Osteoblast (primary cell): ENCODE data around the gene TMCO6. TPM values are rescaled to one million over a fixed set of nuclear protein-coding genes. Genes with fewer than 3 reads are reported as not detected.
A peak's percentile ranks its signal among the peaks of the same experiment; 100 is the strongest.
"Not testable (repeated sequence)": the region's sequence is repeated elsewhere in the genome, so short reads cannot be mapped to it uniquely, and the experiment has no call there.

Experiments used
- DNase-seq: peaks from one replicate; pipeline ENCODE4 v3.0.0; 2011; ENCODE audit warnings: low spot score, mixed read lengths; ENCODE audit not compliant: insufficient read length; ENCODE audit errors: missing footprints
- H2AFZ ChIP-seq: 2 replicates; pipeline ENCODE4 v1.6.0; 2011; ENCODE audit warnings: mild to moderate bottlenecking, low read length
- H3K27ac ChIP-seq: 2 replicates; pipeline ENCODE4 v1.5.1; 2011; ENCODE audit warnings: mild to moderate bottlenecking, low read depth, low read length, moderate library complexity
- H3K27me3 ChIP-seq: 2 replicates; pipeline ENCODE4 v1.6.0; 2012; ENCODE audit warnings: mild to moderate bottlenecking, control low read depth, inconsistent platforms, low read length, moderate library complexity; ENCODE audit not compliant: insufficient read depth
- H3K36me3 ChIP-seq: 2 replicates; pipeline ENCODE4 v1.5.1; 2011; ENCODE audit warnings: mild to moderate bottlenecking, low read length, control low read depth, moderate library complexity; ENCODE audit not compliant: insufficient read depth
- H3K4me1 ChIP-seq: 2 replicates; pipeline ENCODE4 v1.5.1; 2011; ENCODE audit warnings: mild to moderate bottlenecking, low read length, control low read depth, moderate library complexity; ENCODE audit not compliant: insufficient read depth
- H3K4me2 ChIP-seq: 2 replicates; pipeline ENCODE4 v1.6.0; 2011; ENCODE audit warnings: mild to moderate bottlenecking, low read length; ENCODE audit not compliant: insufficient read depth
- H3K4me3 ChIP-seq: fragments of 200-600 bp; sonication (generic); 3 replicates; pipeline ENCODE4 v1.5.1; 2012; ENCODE audit warnings: mild to moderate bottlenecking, low read length, inconsistent platforms; ENCODE audit not compliant: insufficient read depth
- H3K79me2 ChIP-seq: 2 replicates; pipeline ENCODE4 v1.6.0; 2012; ENCODE audit warnings: mild to moderate bottlenecking, low read length, control low read depth, inconsistent platforms; ENCODE audit not compliant: insufficient read depth
- H3K9me3 ChIP-seq: 2 replicates; pipeline ENCODE4 v1.5.1; 2011; ENCODE audit warnings: low read depth, low read length, control low read depth
- H4K20me1 ChIP-seq: 2 replicates; pipeline ENCODE4 v1.6.0; 2012; ENCODE audit warnings: mild to moderate bottlenecking, low read length, control low read depth; ENCODE audit not compliant: insufficient read depth
- total RNA-seq: library from RNA; depleted of rRNA; stranded (reverse); fragments of >200 nt; gene quantifications from 2 replicates; pipeline ENCODE4 v1.2.3, GENCODE V29; 2012
- TF ChIP-seq, protein P1 (sequence below): IDR thresholded peaks from 2 replicates; pipeline ENCODE4 v1.5.1; 2011; ENCODE audit warnings: mild to moderate bottlenecking, low read depth, low read length, moderate library complexity; ENCODE audit errors: extremely low read depth

Gene TMCO6
- total RNA-seq, 1 donor, result 8.3 TPM

DNA sequence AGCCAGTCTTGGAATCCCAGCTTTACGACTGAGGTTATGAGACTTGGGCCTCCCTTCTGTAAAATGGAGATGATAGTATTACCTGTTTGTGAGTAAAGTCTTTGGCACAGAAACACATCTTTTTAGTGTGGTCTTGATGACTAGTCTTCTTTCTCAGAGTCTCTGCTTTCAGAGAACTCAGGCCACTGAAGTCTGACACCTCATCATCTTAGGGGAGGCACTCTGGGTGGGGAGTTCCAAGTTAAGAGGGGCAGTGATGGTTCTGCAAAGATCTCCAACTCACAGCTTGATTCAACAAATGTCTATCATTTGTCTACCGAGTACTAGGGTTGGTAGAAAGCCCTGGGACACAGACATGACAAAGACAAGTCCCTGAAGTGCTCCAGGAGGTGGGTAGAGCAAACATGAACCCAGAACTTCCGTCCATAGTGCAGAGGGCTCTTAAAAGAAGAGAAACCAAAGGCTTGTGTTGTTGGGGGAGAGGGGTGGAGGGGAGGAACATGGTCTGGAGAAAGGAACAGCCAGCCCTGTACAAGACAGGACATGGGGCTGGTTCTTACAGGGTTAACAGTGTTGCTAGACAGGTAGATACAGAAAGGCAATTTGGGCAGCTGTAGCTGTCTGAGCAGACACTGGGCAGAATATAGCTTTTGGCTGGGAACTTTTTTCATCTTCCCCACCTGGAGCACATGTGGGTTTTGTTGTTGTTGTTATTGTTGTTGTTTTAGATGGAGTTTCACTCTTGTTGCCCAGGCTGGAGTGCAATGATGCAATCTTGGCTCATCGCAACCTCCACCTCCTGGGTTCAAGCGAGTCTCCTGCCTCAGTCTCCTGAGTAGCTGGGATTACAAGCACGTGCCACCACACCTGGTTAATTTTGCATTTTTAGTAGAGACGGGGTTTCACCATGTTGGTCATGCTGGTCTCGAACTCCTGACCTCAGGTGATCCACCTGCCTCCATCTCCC, 3.7 kb upstream of the TMCO6 start:
- no peaks in the 10 kb centered on the region for H3K36me3 ChIP-seq

DNA sequence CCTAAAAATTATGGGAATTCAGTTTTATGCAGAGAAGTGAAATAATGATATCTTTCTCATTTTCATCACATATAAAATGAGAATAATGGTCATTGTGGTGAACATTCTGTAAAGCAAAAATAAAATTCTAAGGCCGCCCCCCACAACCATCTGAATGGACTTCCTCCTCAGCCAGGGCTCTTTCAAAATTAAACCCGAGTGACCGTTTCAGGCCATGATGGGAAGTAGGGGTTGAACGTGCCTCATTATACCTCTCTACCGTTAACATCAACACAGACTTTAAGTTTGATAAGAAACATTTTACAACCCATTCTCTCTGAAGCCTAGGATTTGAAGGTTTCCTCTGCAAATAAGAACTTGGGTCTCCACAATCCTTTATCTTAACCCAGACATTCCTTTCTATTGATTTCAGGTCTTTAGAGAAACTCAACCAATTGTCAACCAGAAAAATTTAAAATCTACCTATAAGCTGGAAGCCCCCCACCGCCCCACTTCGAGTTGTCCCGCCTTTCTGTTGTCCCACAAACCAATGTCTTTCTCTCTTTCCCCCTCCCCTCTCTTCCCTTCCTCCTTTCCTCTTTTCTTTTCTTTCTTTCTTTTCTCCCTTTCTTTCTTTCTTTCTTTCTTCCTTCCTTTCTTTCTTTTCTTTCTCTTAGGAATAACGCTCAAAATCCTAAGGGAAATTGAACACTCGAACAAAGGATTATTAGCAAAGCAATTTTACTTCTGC, 1.7 kb upstream of the TMCO6 start:
- Histone ChIP-seq H3K36me3 (no peaks in the 10 kb centered on the region), H2AFZ (no peak overlapping the region), H3K4me3 (no peak overlapping the region), H3K9me3 (no peaks in the 10 kb centered on the region), H3K79me2 (peaks cover 11% of the 10 kb centered on the region), H3K4me1 (peaks cover 20% of the 10 kb centered on the region), H3K27me3 (no peaks in the 10 kb centered on the region), H4K20me1 (no peaks in the 10 kb centered on the region), H3K27ac (no peak overlapping the region), H3K4me2 (no peak overlapping the region)
- no peak for DNase-seq
- TF ChIP-seq, protein P1, sequence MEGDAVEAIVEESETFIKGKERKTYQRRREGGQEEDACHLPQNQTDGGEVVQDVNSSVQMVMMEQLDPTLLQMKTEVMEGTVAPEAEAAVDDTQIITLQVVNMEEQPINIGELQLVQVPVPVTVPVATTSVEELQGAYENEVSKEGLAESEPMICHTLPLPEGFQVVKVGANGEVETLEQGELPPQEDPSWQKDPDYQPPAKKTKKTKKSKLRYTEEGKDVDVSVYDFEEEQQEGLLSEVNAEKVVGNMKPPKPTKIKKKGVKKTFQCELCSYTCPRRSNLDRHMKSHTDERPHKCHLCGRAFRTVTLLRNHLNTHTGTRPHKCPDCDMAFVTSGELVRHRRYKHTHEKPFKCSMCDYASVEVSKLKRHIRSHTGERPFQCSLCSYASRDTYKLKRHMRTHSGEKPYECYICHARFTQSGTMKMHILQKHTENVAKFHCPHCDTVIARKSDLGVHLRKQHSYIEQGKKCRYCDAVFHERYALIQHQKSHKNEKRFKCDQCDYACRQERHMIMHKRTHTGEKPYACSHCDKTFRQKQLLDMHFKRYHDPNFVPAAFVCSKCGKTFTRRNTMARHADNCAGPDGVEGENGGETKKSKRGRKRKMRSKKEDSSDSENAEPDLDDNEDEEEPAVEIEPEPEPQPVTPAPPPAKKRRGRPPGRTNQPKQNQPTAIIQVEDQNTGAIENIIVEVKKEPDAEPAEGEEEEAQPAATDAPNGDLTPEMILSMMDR, result no peak

More for the DNA sequence above, 3.7 kb upstream of the TMCO6 start:
- no peaks in the 10 kb centered on the region for H3K9me3 ChIP-seq
- H3K4me1 ChIP-seq, result peaks cover 30% of the 10 kb centered on the region
- no peak overlapping the region for H3K4me3 ChIP-seq
- DNase-seq, result no peak
- H3K27me3 ChIP-seq, result peaks cover 7% of the 10 kb centered on the region
- peaks cover 7% of the 10 kb centered on the region for H3K79me2 ChIP-seq
- H4K20me1 ChIP-seq, result no peaks in the 10 kb centered on the region
- H2AFZ ChIP-seq, result no peak overlapping the region
- H3K27ac ChIP-seq, result no peak overlapping the region
- TF ChIP-seq, protein P1, result no peak
- no peak overlapping the region for H3K4me2 ChIP-seq

DNA sequence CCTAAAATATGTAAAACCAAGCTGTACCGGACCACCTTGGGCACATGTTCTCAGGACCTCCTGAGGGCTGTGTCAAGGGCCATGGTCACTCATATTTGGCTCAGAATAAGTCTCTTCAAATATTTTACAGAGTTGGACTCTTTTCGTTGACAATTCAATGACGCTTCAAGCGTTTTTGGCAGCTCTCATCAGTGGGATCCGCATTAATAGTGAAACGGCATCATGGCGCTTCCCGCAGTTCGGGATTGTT, 428 bp upstream of the TMCO6 start:
- H3K36me3 ChIP-seq, H3K27me3 ChIP-seq, DNase-seq, H3K9me3 ChIP-seq, H4K20me1 ChIP-seq: not testable (repeated sequence)
- Histone ChIP-seq H3K79me2 (peaks cover 11% of the 10 kb centered on the region), H3K4me1 (peaks cover 10% of the 10 kb centered on the region), H3K4me3 (peak overlapping the region; percentile 82), H3K4me2 (peak overlapping the region; percentile 89), H3K27ac (peak overlapping the region; percentile 70), H2AFZ (peak overlapping the region; percentile 89)

GRCh38 chr5:140641716-140642115, 2.5 kb downstream of the TMCO6 start:
- peaks cover 7% of the 10 kb centered on the region for H3K36me3 ChIP-seq
- H3K9me3 ChIP-seq, result no peaks in the 10 kb centered on the region
- no peak overlapping the region for H3K27ac ChIP-seq
- peaks cover 29% of the 10 kb centered on the region for H3K79me2 ChIP-seq
- H3K4me2 ChIP-seq, result no peak overlapping the region
- no peak overlapping the region for H3K4me3 ChIP-seq
- H2AFZ ChIP-seq, result no peak overlapping the region
- TF ChIP-seq, protein P1, result no peak
- H3K27me3 ChIP-seq, result no peaks in the 10 kb centered on the region
- peaks cover 15% of the 10 kb centered on the region for H3K4me1 ChIP-seq
- DNase-seq, result peak; percentile 43
- no peaks in the 10 kb centered on the region for H4K20me1 ChIP-seq
